Activated naive CD4-positive, alpha-beta T cell treated with Interleukin-2 at 50 U/mL for 16 hours (primary cell): Measurements from ENCODE around the gene SLC12A8.
"Not testable (repeated sequence)": the region's sequence is repeated elsewhere in the genome, so short reads cannot be mapped to it uniquely, and the experiment has no call there.

Experiments used
- DNase-seq: peaks from one replicate; pipeline ENCODE4 v3.0.0-alpha.2; 2020

The SLC12A8 gene

DNA sequence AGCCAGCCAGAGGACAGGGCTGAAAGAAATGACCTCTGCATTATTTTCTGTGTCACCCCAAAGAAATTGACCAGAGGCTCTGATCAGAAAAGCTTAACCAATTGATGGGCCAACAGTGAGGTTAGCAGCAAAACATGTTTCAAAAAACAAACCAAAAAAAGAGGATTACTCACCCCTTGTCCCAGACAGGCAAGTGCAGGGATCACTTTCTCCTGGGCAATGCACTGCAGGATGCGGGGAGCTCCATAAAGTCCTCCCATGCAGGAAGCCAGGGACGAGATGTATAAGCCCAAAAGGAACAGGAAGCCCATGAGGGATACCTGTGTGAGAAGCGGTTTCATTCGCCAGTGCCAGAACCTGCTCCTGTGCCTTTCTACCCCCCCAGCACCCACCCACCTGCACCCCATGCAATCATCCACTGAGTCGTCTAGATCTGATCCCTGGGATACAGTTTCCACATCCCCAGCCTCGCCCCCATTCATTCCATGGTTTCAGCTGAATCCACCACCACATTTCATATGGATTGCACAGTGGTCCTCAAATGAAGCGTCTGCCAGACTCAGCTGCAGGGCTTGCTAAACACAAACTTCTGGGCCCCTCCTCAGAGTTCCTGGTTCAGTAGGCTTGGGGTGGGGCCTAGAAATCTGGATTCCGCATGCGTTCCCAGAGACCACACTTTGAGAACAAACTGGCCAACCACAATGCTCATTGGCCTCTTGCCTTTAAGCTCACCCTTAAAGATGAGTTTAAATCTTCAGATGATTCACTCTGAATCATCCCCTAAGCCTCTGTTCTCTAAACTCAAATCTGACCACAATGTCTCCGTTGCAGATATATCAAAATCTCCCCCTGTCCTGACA is 102.3 kb downstream of the SLC12A8 start:
- no peak for DNase-seq

- DNase-seq, result no peak
These were observed 103.0 kb downstream of the SLC12A8 start for GRCh38 chr3:125109536-125109925.

DNA sequence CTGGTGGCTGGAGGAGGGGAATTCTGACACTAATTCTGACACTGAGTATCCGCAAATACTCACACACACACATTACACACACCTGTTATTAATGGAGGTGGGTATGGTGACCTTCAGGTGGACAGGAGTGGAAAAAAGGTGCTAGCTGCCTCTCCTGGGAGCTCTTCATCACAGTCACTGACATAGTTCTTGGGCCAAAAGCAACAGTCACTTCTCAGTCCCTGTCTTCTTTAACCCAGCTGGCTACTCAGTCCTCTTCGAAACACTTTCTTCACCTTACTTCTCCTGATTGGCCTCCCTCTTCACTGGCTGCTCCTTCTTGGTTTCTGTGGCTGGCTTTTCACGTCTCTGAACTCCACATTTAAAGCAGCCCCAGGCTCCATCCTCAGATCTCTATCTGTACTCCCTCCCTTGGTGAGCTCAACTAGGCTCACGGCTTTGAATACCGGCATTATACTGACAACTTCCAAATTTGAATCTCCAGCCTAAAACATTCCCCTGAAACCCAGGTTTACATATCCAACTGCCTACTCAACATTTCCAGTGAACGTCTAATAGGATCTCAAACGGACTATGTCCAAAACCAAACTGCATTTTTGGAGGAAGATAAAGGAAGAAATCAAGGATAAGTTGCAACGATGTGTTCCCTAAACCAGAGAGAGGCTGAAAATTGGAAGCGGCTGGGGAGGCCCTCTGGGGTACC is 103.6 kb downstream of the SLC12A8 start:
- DNase-seq, result no peak

DNA sequence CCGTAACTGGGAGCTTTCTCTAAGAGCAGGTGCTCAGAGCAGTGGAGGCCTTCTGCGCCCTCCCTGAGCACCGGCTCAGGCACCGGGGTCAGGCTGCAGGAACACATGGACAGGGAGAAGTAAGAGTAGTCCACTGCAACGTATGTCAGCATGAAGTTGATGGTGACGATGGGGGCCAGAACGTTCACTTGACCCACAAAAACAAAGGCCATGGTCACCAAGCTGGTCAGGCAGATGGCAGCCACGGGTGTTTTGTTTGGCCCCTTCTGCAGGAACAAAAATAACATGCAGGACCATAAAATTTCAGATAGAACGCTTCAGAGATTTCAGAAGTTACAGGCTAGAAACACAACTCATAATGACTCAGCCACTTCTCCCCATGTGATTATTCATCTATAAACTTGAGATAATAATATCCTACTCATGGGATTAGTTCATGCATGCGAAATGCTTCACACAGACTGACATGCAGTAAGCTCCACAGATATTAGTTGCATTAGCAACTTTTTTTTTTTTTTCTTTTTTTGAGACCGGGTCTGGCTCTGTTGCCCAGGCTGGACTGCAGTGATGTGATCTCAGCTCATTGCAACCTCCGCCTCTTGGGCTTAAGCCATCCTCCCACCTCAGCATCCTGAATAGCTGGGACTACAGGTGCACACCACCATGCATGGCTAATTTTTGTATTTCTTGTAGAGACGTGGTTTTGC is 104.5 kb downstream of the SLC12A8 start:
- DNase-seq, result no peak

DNA sequence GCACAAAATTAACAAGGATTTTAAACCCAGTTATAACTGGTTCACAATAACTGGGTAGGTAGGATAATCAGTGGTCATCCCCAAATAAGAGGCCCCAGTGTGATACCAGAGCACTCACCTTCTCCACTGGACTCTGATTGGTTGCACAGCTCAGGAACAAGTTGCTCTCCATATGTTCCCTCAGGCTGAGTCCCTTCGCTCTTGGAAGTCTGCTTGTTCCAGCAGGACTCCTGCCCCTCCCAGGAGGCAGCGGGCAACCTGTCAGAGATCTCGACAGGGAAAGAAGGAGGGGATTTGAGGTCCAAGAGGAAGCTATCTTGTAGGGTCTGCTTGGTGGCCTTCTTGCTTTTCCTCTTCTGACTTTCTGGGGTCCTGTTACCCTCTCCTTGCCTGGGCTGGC is 105.2 kb downstream of the SLC12A8 start:
- no peak for DNase-seq

GRCh38 chr3:125105116-125105515 is 107.4 kb downstream of the SLC12A8 start:
- DNase-seq, result no peak

- DNase-seq, result no peak
These were observed 107.9 kb downstream of the SLC12A8 start for GRCh38 chr3:125104639-125105038.

- no peak for DNase-seq
These were observed 109.1 kb downstream of the SLC12A8 start for GRCh38 chr3:125103406-125103805.

DNA sequence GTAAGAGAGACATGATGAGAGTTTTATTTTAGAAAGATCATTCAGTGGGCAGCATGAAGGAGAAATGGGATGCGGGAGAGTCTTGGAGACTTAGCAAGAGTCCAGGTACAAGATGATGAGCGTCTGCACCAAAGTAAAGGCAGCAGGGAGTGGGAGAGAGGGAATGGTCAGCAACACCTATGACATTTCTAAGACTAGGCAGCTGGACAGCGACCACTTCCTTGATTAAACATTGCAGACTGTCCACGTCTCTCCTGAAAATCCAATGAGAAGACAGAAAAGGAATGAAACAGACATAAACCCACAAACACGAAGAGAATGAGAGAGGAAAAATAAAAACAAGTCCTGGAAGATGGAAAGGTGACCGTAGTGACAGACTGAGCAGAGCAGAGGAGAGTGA is 110.1 kb downstream of the SLC12A8 start:
- DNase-seq, result no peak

- DNase-seq, result no peak
These were observed 113.8 kb downstream of the SLC12A8 start for GRCh38 chr3:125098611-125099291.

DNA sequence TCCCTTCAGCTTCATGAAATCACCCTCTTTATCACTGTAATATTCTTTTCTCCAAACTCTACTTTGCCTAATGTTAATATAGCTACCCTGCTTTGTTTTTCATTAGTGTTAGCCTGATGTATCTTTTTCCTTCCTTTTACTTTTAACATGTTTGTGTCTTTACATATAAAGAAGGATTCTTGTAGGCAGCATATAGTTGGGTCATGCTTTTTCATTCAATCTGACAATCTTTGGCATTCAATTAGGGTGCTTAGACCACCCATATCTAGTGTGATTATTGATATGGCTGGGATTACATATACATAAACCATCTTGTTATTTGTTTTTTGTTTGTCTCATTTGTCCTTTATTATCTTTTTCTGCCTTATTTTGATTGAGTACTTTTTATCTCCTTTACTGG is 121.9 kb downstream of the SLC12A8 start:
- DNase-seq, result no peak

GRCh38 chr3:125087768-125088391 is 124.7 kb downstream of the SLC12A8 start:
- no peak for DNase-seq

DNA sequence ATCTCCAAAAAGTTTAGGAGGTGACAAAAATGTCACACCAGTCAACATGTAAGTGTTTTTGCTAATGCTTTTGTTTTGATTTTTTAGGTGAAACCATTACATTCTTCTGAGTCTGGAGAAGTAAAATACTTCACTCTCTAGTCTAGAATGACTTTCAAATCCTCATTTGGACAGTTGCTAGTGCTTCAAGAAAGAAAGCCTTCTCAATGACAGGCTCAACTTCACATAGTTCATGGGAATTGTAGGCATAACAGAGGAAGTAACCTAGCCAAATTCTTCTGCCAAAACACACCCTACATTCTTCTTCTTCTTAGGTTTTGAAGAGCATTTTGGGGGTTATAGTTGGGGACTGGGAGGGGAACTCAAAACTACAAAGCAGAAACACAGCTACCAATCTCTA is 127.4 kb downstream of the SLC12A8 start:
- DNase-seq, result no peak

- DNase-seq, result no peak
These were observed 128.8 kb downstream of the SLC12A8 start for GRCh38 chr3:125083776-125084175.

GRCh38 chr3:125082339-125082738 is 130.2 kb downstream of the SLC12A8 start:
- DNase-seq, result not testable (repeated sequence)

DNA sequence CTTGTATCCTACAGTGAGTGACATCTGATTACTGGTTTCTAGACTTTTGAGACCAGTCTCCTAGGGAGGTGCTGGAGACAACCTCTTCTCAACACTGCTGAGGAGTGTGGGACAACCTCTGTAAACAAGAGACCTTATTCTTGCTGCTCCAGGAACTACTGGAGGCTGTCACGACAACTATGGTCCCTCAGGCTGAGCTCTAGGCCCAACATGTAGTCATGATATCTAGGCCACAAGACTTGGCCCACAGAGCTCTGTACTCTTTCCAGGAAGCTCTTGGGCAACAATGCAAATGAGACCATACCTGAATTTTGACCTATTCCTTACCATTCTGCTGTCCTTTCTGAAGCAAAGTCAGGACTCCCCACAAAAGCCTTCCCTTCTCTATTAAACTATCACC is 132.5 kb downstream of the SLC12A8 start:
- DNase-seq, result no peak

- no peak for DNase-seq
These were observed 132.9 kb downstream of the SLC12A8 start for GRCh38 chr3:125079675-125080045.

GRCh38 chr3:125078951-125079674 is 133.4 kb downstream of the SLC12A8 start:
- DNase-seq, result no peak

GRCh38 chr3:125077864-125078263 is 134.7 kb downstream of the SLC12A8 start:
- DNase-seq, result no peak

DNA sequence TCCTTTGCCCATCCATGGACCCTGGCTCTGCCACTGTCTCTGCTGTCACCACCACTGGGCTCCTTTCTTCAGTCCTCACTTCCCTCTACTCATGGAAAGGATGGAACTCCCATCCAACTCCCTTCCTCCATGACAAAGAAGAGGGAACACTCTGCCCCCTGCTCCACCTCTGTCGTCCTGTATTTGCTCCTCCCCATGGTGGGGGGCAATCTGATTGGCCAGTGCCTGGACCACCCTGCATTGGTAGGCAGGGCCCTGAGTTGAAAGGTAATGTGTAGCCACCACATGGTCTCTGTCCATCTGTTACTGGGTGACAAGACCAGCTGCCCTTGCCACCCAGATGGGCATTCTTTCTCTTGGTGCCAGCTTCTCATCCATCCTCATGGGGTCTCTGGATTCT is 136.1 kb downstream of the SLC12A8 start:
- no peak for DNase-seq

GRCh38 chr3:125075738-125076137 is 136.8 kb downstream of the SLC12A8 start:
- no peak for DNase-seq

DNA sequence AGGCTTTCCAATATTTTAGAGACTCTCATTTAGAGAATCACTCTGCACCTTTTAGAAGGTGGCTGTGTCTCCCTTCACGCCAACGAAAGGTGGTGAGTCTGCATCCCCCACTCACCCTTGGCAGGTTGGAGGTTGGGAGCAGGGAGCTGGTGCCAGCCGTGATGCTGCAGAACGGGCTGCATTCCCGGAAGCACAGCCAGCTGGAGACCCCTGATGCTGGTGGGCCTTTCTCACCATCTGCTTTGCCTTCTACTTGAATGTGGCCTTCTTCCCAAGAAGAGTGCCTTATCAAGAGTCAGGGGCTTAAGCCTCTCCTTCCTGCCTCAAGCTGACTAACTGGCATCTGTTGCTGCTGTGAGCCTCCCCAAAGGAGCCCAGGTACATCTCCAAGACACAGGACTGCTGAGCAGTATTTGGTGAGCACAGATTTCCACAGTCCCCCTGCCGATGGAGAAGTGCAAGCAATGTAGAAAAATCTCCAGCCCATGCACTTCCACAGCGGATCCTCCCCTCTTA is 139.1 kb downstream of the SLC12A8 start:
- DNase-seq, result no peak
